Body of pancreas (tissue), 4 donors: ENCODE data around the gene CKAP2L.

Experiments used
- CTCF ChIP-seq, 7 experiments: fragments of 450-650 bp in 4 of 7; fragments of 200-600 bp in 3 of 7; sonication (generic) in 3 of 7; IDR thresholded peaks; one replicate each; pipeline ENCODE4 v1.5.1; 2016 to 2019; ENCODE audit warnings: antibody characterized with exemption in 7 of 7
- POLR2A ChIP-seq, 3 donors: fragments of 450-650 bp; IDR thresholded peaks; one replicate each; pipeline ENCODE4 v1.6.1; 2016; ENCODE audit warnings: antibody characterized with exemption in 3 of 3, mild to moderate bottlenecking in 2 of 3

- TF ChIP-seq CTCF (IDR thresholded peaks at IDR 0.05) (no peak), POLR2A (IDR thresholded peaks at IDR 0.05) (no peak)
Observed at GRCh38 chr2:112712903-112713584, 51.4 kb downstream of the CKAP2L start.
